Tongue (tissue), 3 donors: ENCODE measurements around the gene KLHL13. TPM values are rescaled to one million over a fixed set of nuclear protein-coding genes. Genes with fewer than 3 reads are reported as not detected.

Experiments
- DNase-seq: peaks from one replicate; pipeline ENCODE4 v3.0.0-alpha.2; 2015
- small RNA-seq: library from RNA; depleted of rRNA; stranded (forward); fragments of <200 nt; gene quantifications from one replicate; pipeline ENCODE3, GENCODE V24; 2014; ENCODE audit warnings: low replicate concordance
- total RNA-seq: library from RNA; depleted of rRNA; stranded (reverse); fragments of >200 nt; gene quantifications from one replicate; pipeline ENCODE4 v1.2.3, GENCODE V29; 2014

The KLHL13 gene
- total RNA-seq, 1 donor from 2014 or later: 90.3 TPM

GRCh38 chrX:117851025-117851424, 265.6 kb downstream of the KLHL13 start:
- no peak for DNase-seq

Small RNAs within 50 kb of the gene (small RNA-seq; reads per million reads assigned to genes)
- gene RF00019 (not detected), gene TUBB4BP3 (not detected)

Other genes with a start within 250 kb of the KLHL13 start
- 47.5 TPM for gene WDR44, start 229.3 kb upstream of the KLHL13 start, total RNA-seq